GM12878 (cell line): Measurements from ENCODE around the gene ITFG1. TPM values are rescaled to one million over a fixed set of nuclear protein-coding genes. Genes with fewer than 3 reads are reported as not detected.

Experiments used
- BCLAF1 ChIP-seq: fragments of 450-650 bp; IDR thresholded peaks from 2 replicates; pipeline ENCODE4 v1.6.1; 2017; ENCODE audit warnings: antibody characterized with exemption, mild to moderate bottlenecking, moderate library complexity
- CEBPZ ChIP-seq: fragments of 150-350 bp; IDR thresholded peaks from 2 replicates; pipeline ENCODE4 v1.6.1; 2016; ENCODE audit warnings: low read depth, low read length
- CHD2 ChIP-seq: IDR thresholded peaks from 2 replicates; pipeline ENCODE4 v1.6.1; 2011; ENCODE audit warnings: low read depth, low read length, improper control_type of control experiment, borderline replicate concordance
- EGR1 ChIP-seq, 2 experiments: IDR thresholded peaks; 1 replicate in 1 of 2; 2 replicates in 1 of 2; pipeline ENCODE4 v1.6.1; 2011 to 2012; ENCODE audit warnings: low read depth in 2 of 2, low read length in 2 of 2, borderline replicate concordance in 1 of 2, mild to moderate bottlenecking in 1 of 2, moderate library complexity in 1 of 2
- ETV6 ChIP-seq, 2 experiments: fragments of 450-650 bp in 1 of 2; IDR thresholded peaks in 1 of 2; conservative IDR thresholded peaks in 1 of 2; 2 replicates each; pipeline ENCODE4 v1.6.1; 2014; ENCODE audit warnings: antibody characterized with exemption in 1 of 2, borderline replicate concordance in 1 of 2, low read depth in 1 of 2, mild to moderate bottlenecking in 1 of 2, moderate library complexity in 1 of 2
- GABPA ChIP-seq: IDR thresholded peaks from 2 replicates; pipeline ENCODE4 v1.6.1; 2014; ENCODE audit warnings: antibody characterized with exemption, low read depth, mild to moderate bottlenecking, inconsistent platforms
- HDAC6 ChIP-seq: fragments of 200-600 bp; sonication (generic); IDR thresholded peaks from one replicate; pipeline ENCODE4 v1.8.0; 2017; ENCODE audit warnings: antibody characterized with exemption; ENCODE audit not compliant: unreplicated experiment
- IRF3 ChIP-seq: fragments of 450-650 bp; IDR thresholded peaks from 2 replicates; pipeline ENCODE4 v1.6.1; 2014; ENCODE audit warnings: mild to moderate bottlenecking
- MEF2B ChIP-seq: fragments of 450-650 bp; IDR thresholded peaks from 2 replicates; pipeline ENCODE4 v1.6.1; 2018; ENCODE audit warnings: mild to moderate bottlenecking, moderate library complexity; ENCODE audit not compliant: partially characterized antibody, poor library complexity, severe bottlenecking
- MYB ChIP-seq: fragments of 150-350 bp; IDR thresholded peaks from 2 replicates; pipeline ENCODE4 v1.6.1; 2014; ENCODE audit warnings: mild to moderate bottlenecking, low read depth, low read length, borderline replicate concordance
- NBN ChIP-seq: fragments of 450-650 bp; IDR thresholded peaks from 2 replicates; pipeline ENCODE4 v1.6.1; 2016
- NFYA ChIP-seq: IDR thresholded peaks from 2 replicates; pipeline ENCODE4 v1.6.1; 2011; ENCODE audit warnings: low read depth, mild to moderate bottlenecking, low read length, improper control_type of control experiment, borderline replicate concordance
- NR2C2 ChIP-seq: IDR thresholded peaks from 2 replicates; pipeline ENCODE4 v1.6.1; 2011; ENCODE audit warnings: borderline replicate concordance, low read depth; ENCODE audit not compliant: control insufficient read depth, insufficient read length
- NR2F1 ChIP-seq: fragments of 450-650 bp; conservative IDR thresholded peaks from 2 replicates; pipeline ENCODE4 v1.6.1; 2017; ENCODE audit warnings: mild to moderate bottlenecking
- NRF1 ChIP-seq: conservative IDR thresholded peaks from 2 replicates; pipeline ENCODE4 v1.6.1; 2011; ENCODE audit warnings: mild to moderate bottlenecking, low read depth, low read length, improper control_type of control experiment
- POLR2AphosphoS2 ChIP-seq: IDR thresholded peaks from 2 replicates; pipeline ENCODE4 v1.6.1; 2011; ENCODE audit warnings: low read depth, mild to moderate bottlenecking, low read length, improper control_type of control experiment, moderate library complexity
- SIX5 ChIP-seq: IDR thresholded peaks from 2 replicates; pipeline ENCODE4 v1.6.1; 2011; ENCODE audit warnings: mild to moderate bottlenecking, low read depth, low read length, moderate library complexity; ENCODE audit not compliant: severe bottlenecking
- SMAD5 ChIP-seq: IDR thresholded peaks from 2 replicates; pipeline ENCODE4 v1.6.1; 2016; ENCODE audit warnings: antibody characterized with exemption, low read depth
- SUPT20H ChIP-seq: IDR thresholded peaks from 2 replicates; pipeline ENCODE4 v1.6.1; 2011; ENCODE audit warnings: low read depth, mild to moderate bottlenecking, low read length, moderate library complexity, borderline replicate concordance; ENCODE audit not compliant: control insufficient read depth
- TARDBP ChIP-seq: IDR thresholded peaks from 2 replicates; pipeline ENCODE4 v1.6.1; 2016; ENCODE audit warnings: borderline replicate concordance
- TCF3 ChIP-seq: IDR thresholded peaks from 2 replicates; pipeline ENCODE4 v1.6.1; 2012; ENCODE audit warnings: low read depth, mild to moderate bottlenecking, low read length, borderline replicate concordance; ENCODE audit not compliant: insufficient read depth
- polyA plus RNA-seq, 11 experiments: library from polyadenylated mRNA; depleted of rRNA in 4 of 11; unstranded in 6 of 11; stranded (reverse) in 5 of 11; fragments of >200 nt; fragmentation: Nextera tagmentation in 4 of 11; fragmentation: Illumina TruSeq in 1 of 11; extraction: Ambion mirVana in 4 of 11; extraction: Trizol in 1 of 11; gene quantifications; 1 replicate in 1 of 11; 2 replicates in 10 of 11; pipeline versions ENCODE4 v1.2.1 to v1.2.3, GENCODE V29; 2011 to 2016; ENCODE audit warnings: inconsistent platforms in 2 of 11, missing spikeins in 2 of 11, low read depth in 1 of 11
- total RNA-seq, 4 experiments: library from RNA; depleted of rRNA in 3 of 4; stranded (reverse); fragments of >200 nt in 3 of 4; fragmentation: Illumina TruSeq in 1 of 4; extraction: Trizol in 1 of 4; gene quantifications; 2 replicates each; pipeline versions ENCODE4 v1.2.1 to v1.2.3, GENCODE V29; 2013 to 2021

The ITFG1 gene
- total and polyA plus RNA-seq, 10 of the 15 experiments (the other 5 are each of a cell fraction or from before 2014, with no cell fraction given): 9.3 to 56.3 (median 28.6) TPM

GRCh38 chr16:47492428-47493377 lies 31.8 kb upstream of the ITFG1 start (continued):
- TF ChIP-seq GABPA: no peak
- no peak for TF ChIP-seq NR2C2
- no peak for TF ChIP-seq NRF1
- TF ChIP-seq HDAC6: no peak
- 0 out of 2 replicates have a peak, but pooled peaks have one; percentile 51 for TF ChIP-seq NBN
- no peak for TF ChIP-seq BCLAF1
- TF ChIP-seq CEBPZ: no peak
- no peak for TF ChIP-seq MYB
- TF ChIP-seq SUPT20H: no peak
- TF ChIP-seq SMAD5: peak; percentile 75; the same call in 1 of the 2 replicates
- TF ChIP-seq EGR1 (IDR thresholded peaks at IDR 0.05; ENCODE audit: borderline replicate concordance in 1 of 2, low read depth in 2 of 2, low read length in 2 of 2): no peak
- TF ChIP-seq NR2F1: no peak
- TF ChIP-seq ETV6 (conservative IDR thresholded peaks at IDR 0.05 in 1 of 2, IDR thresholded peaks at IDR 0.05 in 1 of 2; ENCODE audit: borderline replicate concordance in 1 of 2, low read depth in 1 of 2): no peak
- no peak for TF ChIP-seq NFYA
- TF ChIP-seq POLR2AphosphoS2: no peak
- no peak for TF ChIP-seq TCF3
- peak; percentile 78; the same call in 1 of the 2 replicates for TF ChIP-seq CHD2
- TF ChIP-seq MEF2B: peak; percentile 62
- TF ChIP-seq SIX5: no peak
- no peak for TF ChIP-seq IRF3
- TF ChIP-seq TARDBP: no peak
